Endothelial cell of umbilical vein (primary cell): ENCODE results near the gene KAZALD1.

ENCODE experiments used
- CTCF ChIP-seq, 2 donors: IDR thresholded peaks; 1 replicate in 1 of 2; 2 replicates in 1 of 2; pipeline ENCODE4 v1.5.1; 2011; ENCODE audit warnings: low read length in 2 of 2, mild to moderate bottlenecking in 2 of 2, moderate library complexity in 2 of 2, control low read depth in 1 of 2, inconsistent platforms in 1 of 2, low read depth in 1 of 2; ENCODE audit not compliant: insufficient read depth in 1 of 2; ENCODE audit errors: extremely low read depth in 1 of 2
- JUN ChIP-seq: IDR thresholded peaks from 2 replicates; pipeline ENCODE4 v1.6.1; 2011; ENCODE audit warnings: borderline replicate concordance, low read depth; ENCODE audit not compliant: insufficient read length, insufficient read depth
- POLR2A ChIP-seq: IDR thresholded peaks from 2 replicates; pipeline ENCODE4 v1.6.1; 2012; ENCODE audit warnings: low read depth, mild to moderate bottlenecking, control low read depth, low read length

GRCh38 chr10:101016814-101017213 is 45.0 kb upstream of the KAZALD1 start:
- TF ChIP-seq CTCF (IDR thresholded peaks at IDR 0.05; ENCODE audit: extremely low read depth in 1 of 2, insufficient read depth in 1 of 2, low read depth in 1 of 2, low read length in 2 of 2) (no peak), POLR2A (no peak), JUN (no peak)
